ENCODE results near the gene DNM3.

DNA sequence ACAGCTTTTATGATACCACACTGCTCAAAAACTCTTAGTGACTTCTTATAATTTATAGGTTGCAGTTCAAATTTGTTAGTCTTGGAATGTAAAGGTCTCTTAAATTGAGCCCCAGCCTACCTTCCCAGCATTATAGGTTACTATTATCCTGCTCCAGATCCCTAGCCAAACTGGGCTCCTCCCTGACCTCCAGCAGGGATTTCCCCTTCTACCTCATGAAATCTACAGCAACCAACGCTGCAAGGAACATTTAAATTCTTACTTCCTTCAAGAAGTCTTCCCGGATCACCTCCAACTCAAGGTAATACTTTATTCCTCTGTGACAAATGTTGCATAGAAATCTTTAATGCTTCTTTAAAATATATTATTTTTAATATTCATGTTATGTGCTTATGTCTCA is 324.1 kb downstream of the DNM3 start:
- no peak for TF ChIP-seq ZNF157 (tag by site-specific recombination; IDR thresholded peaks at IDR 0.05)
- TF ChIP-seq, protein P1, sequence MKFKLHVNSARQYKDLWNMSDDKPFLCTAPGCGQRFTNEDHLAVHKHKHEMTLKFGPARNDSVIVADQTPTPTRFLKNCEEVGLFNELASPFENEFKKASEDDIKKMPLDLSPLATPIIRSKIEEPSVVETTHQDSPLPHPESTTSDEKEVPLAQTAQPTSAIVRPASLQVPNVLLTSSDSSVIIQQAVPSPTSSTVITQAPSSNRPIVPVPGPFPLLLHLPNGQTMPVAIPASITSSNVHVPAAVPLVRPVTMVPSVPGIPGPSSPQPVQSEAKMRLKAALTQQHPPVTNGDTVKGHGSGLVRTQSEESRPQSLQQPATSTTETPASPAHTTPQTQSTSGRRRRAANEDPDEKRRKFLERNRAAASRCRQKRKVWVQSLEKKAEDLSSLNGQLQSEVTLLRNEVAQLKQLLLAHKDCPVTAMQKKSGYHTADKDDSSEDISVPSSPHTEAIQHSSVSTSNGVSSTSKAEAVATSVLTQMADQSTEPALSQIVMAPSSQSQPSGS (tag by site-specific recombination; IDR thresholded peaks at IDR 0.05; ENCODE audit: low read depth) = no peak
- TF ChIP-seq, protein P2, sequence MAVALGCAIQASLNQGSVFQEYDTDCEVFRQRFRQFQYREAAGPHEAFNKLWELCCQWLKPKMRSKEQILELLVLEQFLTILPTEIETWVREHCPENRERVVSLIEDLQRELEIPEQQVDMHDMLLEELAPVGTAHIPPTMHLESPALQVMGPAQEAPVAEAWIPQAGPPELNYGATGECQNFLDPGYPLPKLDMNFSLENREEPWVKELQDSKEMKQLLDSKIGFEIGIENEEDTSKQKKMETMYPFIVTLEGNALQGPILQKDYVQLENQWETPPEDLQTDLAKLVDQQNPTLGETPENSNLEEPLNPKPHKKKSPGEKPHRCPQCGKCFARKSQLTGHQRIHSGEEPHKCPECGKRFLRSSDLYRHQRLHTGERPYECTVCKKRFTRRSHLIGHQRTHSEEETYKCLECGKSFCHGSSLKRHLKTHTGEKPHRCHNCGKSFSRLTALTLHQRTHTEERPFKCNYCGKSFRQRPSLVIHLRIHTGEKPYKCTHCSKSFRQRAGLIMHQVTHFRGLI (tag by site-specific recombination; IDR thresholded peaks at IDR 0.05) = no peak
- TF ChIP-seq, protein P3, sequence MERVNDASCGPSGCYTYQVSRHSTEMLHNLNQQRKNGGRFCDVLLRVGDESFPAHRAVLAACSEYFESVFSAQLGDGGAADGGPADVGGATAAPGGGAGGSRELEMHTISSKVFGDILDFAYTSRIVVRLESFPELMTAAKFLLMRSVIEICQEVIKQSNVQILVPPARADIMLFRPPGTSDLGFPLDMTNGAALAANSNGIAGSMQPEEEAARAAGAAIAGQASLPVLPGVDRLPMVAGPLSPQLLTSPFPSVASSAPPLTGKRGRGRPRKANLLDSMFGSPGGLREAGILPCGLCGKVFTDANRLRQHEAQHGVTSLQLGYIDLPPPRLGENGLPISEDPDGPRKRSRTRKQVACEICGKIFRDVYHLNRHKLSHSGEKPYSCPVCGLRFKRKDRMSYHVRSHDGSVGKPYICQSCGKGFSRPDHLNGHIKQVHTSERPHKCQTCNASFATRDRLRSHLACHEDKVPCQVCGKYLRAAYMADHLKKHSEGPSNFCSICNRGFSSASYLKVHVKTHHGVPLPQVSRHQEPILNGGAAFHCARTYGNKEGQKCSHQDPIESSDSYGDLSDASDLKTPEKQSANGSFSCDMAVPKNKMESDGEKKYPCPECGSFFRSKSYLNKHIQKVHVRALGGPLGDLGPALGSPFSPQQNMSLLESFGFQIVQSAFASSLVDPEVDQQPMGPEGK (tag by site-specific recombination; IDR thresholded peaks at IDR 0.05) = no peak
- TF ChIP-seq, protein P4, sequence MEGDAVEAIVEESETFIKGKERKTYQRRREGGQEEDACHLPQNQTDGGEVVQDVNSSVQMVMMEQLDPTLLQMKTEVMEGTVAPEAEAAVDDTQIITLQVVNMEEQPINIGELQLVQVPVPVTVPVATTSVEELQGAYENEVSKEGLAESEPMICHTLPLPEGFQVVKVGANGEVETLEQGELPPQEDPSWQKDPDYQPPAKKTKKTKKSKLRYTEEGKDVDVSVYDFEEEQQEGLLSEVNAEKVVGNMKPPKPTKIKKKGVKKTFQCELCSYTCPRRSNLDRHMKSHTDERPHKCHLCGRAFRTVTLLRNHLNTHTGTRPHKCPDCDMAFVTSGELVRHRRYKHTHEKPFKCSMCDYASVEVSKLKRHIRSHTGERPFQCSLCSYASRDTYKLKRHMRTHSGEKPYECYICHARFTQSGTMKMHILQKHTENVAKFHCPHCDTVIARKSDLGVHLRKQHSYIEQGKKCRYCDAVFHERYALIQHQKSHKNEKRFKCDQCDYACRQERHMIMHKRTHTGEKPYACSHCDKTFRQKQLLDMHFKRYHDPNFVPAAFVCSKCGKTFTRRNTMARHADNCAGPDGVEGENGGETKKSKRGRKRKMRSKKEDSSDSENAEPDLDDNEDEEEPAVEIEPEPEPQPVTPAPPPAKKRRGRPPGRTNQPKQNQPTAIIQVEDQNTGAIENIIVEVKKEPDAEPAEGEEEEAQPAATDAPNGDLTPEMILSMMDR (tag by site-specific recombination; IDR thresholded peaks at IDR 0.05) = no peak
